ENCODE results near the gene SVEP1. TPM values are rescaled to one million over a fixed set of nuclear protein-coding genes. Genes with fewer than 3 reads are reported as not detected.

SVEP1 gene
- total RNA-seq = under 0.01 and 0.30 TPM in 2 replicates

DNA sequence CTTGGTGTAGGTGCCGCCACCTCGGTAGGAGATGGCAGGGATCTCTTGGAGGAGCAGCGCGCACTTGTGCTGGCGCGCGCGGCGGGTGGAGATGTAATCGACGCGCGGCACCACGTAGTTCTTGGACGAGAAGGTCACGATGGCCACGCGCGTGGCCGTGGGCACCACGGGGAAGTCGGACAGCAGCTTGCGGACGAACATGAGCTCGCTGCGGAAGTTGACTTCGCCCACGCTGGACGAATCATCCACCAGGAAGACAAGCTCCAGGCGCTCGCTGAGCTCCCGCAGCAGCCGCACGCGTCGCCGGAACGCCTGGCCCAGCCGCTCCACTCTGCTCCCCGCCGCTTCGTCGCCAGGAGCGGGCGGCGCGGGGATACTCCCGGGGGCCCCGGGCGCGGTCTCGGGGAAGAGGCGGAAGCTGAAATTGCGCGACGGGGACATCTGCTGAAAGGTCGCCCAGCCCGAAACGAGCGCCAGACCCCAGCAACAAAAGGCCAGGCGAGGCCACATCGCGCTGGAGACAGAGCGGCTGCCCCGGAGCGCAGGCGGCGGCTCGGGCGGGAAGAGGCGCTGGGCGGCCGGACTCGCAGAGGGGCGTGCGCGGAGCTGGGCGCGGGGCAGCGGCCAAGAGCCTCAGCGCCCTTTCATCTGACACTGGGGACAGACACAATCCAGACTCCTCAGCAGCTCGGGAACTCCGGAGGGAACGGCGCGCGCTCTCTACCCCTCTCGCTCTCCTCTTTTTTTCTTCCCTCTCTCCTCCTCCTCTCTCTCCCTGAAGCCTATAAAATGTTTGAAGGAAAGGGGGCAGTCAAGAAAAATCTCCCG lies at the start of gene SVEP1:
SVEP1 (minus strand) TSS at position 708 of the 828 bp plus-strand sequence; CDS start at position 510, 198 bp downstream.

GRCh38 chr9:110337727-110338126 lies 241.8 kb downstream of the SVEP1 start, which contains the start of gene TXNDC8:
Gene TXNDC8 (minus strand): TSS chr9:110337863.

Other genes with a start within 250 kb of the SVEP1 start
- gene TXNDC8, start 241.9 kb downstream of the SVEP1 start, total RNA-seq = not detected in 2 replicates
- gene MUSK, start 89.0 kb upstream of the SVEP1 start, total RNA-seq = under 0.01 TPM in 1 of 2 replicates, not detected in the other

Data from epithelial cell of umbilical artery (primary cell).